IMR-90 (cell line): ENCODE measurements around the gene TRIM4. TPM values are rescaled to one million over a fixed set of nuclear protein-coding genes. Genes with fewer than 3 reads are reported as not detected.

Source experiments
- ATAC-seq: fragments of 200-7000 bp; cut with Tn5 transposase; 2 replicates; pipeline ENCODE4 v1.9.1; 2020; ENCODE audit warnings: low read depth, mild to moderate bottlenecking, moderate library complexity
- BruUV-seq: library from RNA; stranded (reverse); fragments of 400-500 nt; replicated peaks from 2 replicates; lab custom pipeline; 2021; lab: Mats Ljungman, UMichigan
- CTCF ChIA-PET: fragments of 300-600 bp; formaldehyde crosslinking; extraction: SDS; loops from one replicate; lab custom pipeline; 2021; ENCODE audit warnings: antibody characterized with exemption; lab: Yijun Ruan, JAX
- POLR2A ChIA-PET: fragments of 300-600 bp; sonication (Branson Sonifier 250); formaldehyde crosslinking; loops from one replicate; lab custom pipeline; 2022; ENCODE audit warnings: antibody characterized with exemption; ENCODE audit not compliant: unreplicated experiment; lab: Charles Lee
- DNase-seq: peaks from one replicate; pipeline ENCODE4 v3.0.0; 2013
- H2AFZ ChIP-seq: replicated peaks from 2 replicates; pipeline ENCODE3; 2013; ENCODE audit warnings: low read length, mild to moderate bottlenecking; ENCODE audit not compliant: poor library complexity
- H2AK5ac ChIP-seq: 2 replicates; pipeline ENCODE4 v1.6.1; 2013; ENCODE audit warnings: low read depth, low read length, inconsistent platforms
- H2AK9ac ChIP-seq: replicated peaks from 2 replicates; pipeline ENCODE3; 2013; ENCODE audit warnings: mild to moderate bottlenecking, low read depth, low read length, moderate library complexity; ENCODE audit not compliant: poor library complexity
- H2BK120ac ChIP-seq: 2 replicates; pipeline ENCODE4 v1.6.1; 2013; ENCODE audit warnings: low read depth, low read length, inconsistent platforms
- H2BK15ac ChIP-seq: 3 replicates; pipeline ENCODE4 v1.6.1; 2013; ENCODE audit warnings: low read depth, low read length, inconsistent platforms
- H2BK20ac ChIP-seq: 2 replicates; pipeline ENCODE4 v1.6.1; 2013; ENCODE audit warnings: low read depth, mild to moderate bottlenecking, inconsistent platforms, low read length, moderate library complexity
- H2BK5ac ChIP-seq: 2 replicates; pipeline ENCODE4 v1.6.1; 2013; ENCODE audit warnings: mild to moderate bottlenecking, low read depth, low read length, inconsistent platforms; ENCODE audit not compliant: poor library complexity, severe bottlenecking
- H3K14ac ChIP-seq: replicated peaks from 2 replicates; pipeline ENCODE4 v1.6.1; 2013; ENCODE audit warnings: low read depth, low read length, inconsistent platforms
- H3K18ac ChIP-seq: 2 replicates; pipeline ENCODE4 v1.6.1; 2013; ENCODE audit warnings: low read depth, low read length, control low read depth
- H3K23ac ChIP-seq: 2 replicates; pipeline ENCODE4 v1.6.1; 2013; ENCODE audit warnings: low read depth, low read length, inconsistent platforms
- H3K27ac ChIP-seq: 2 replicates; pipeline ENCODE4 v1.5.1; 2013; ENCODE audit warnings: mild to moderate bottlenecking, control low read depth, low read length; ENCODE audit not compliant: insufficient read depth
- H3K27me3 ChIP-seq: 2 replicates; pipeline ENCODE4 v1.6.1; 2013; ENCODE audit warnings: low read length; ENCODE audit not compliant: control insufficient read depth, insufficient read depth
- H3K36me3 ChIP-seq: 2 replicates; pipeline ENCODE4 v1.6.1; 2013; ENCODE audit warnings: low read length, mixed read lengths; ENCODE audit not compliant: control insufficient read depth, insufficient read depth
- H3K4ac ChIP-seq: 2 replicates; pipeline ENCODE4 v1.6.1; 2013; ENCODE audit warnings: low read depth, low read length, inconsistent platforms
- H3K4me1 ChIP-seq: 2 replicates; pipeline ENCODE4 v1.6.1; 2013; ENCODE audit warnings: low read length, mixed read lengths; ENCODE audit not compliant: control insufficient read depth, insufficient read depth
- H3K4me2 ChIP-seq: 2 replicates; pipeline ENCODE4 v1.6.1; 2013; ENCODE audit warnings: low read depth, mild to moderate bottlenecking, control low read depth, low read length, moderate library complexity
- H3K4me3 ChIP-seq: 2 replicates; pipeline ENCODE4 v1.5.1; 2013; ENCODE audit warnings: low read depth, mild to moderate bottlenecking, control low read depth, low read length, moderate library complexity; ENCODE audit not compliant: insufficient read depth
- H3K56ac ChIP-seq: 2 replicates; pipeline ENCODE4 v1.6.1; 2013; ENCODE audit warnings: low read length, inconsistent platforms; ENCODE audit not compliant: insufficient read depth; ENCODE audit errors: extremely low read depth
- H3K79me1 ChIP-seq, 2 experiments: 2 replicates each; pipeline ENCODE4 v1.6.1; 2013; ENCODE audit warnings: low read length in 2 of 2, inconsistent platforms in 1 of 2, low read depth in 1 of 2
- H3K9ac ChIP-seq: 2 replicates; pipeline ENCODE4 v1.6.1; 2013; ENCODE audit warnings: low read depth, low read length, control low read depth
- H3K9me1 ChIP-seq: 2 replicates; pipeline ENCODE4 v1.6.1; 2013; ENCODE audit warnings: low read length, inconsistent platforms; ENCODE audit not compliant: insufficient read depth
- H3K9me3 ChIP-seq: 2 replicates; pipeline ENCODE4 v1.6.1; 2013; ENCODE audit warnings: low read length; ENCODE audit not compliant: control insufficient read depth, insufficient read depth
- H4K20me1 ChIP-seq: 2 replicates; pipeline ENCODE4 v1.6.1; 2013; ENCODE audit warnings: low read length, inconsistent platforms; ENCODE audit not compliant: insufficient read depth
- H4K5ac ChIP-seq: 2 replicates; pipeline ENCODE4 v1.6.1; 2013; ENCODE audit warnings: mild to moderate bottlenecking, low read depth, low read length, control low read depth
- H4K8ac ChIP-seq, 2 experiments: 2 replicates each; pipeline ENCODE4 v1.6.1; 2013; ENCODE audit warnings: low read depth in 2 of 2, low read length in 2 of 2, control low read depth in 1 of 2, inconsistent platforms in 1 of 2
- H4K91ac ChIP-seq: 2 replicates; pipeline ENCODE4 v1.6.1; 2013; ENCODE audit warnings: low read depth, low read length, inconsistent platforms; ENCODE audit not compliant: insufficient read depth
- BHLHE40 ChIP-seq: fragments of 150-350 bp; IDR thresholded peaks from 2 replicates; pipeline ENCODE4 v1.6.1; 2016; ENCODE audit warnings: mild to moderate bottlenecking, low read depth, low read length
- FOS ChIP-seq: fragments of 150-350 bp; IDR thresholded peaks from 2 replicates; pipeline ENCODE4 v1.6.1; 2016; ENCODE audit warnings: low read depth, low read length
- MAFK ChIP-seq: IDR thresholded peaks from 2 replicates; pipeline ENCODE4 v1.6.1; 2012; ENCODE audit warnings: low read depth, low read length, improper control_type of control experiment
- RCOR1 ChIP-seq: IDR thresholded peaks from 2 replicates; pipeline ENCODE4 v1.6.1; 2012; ENCODE audit warnings: mild to moderate bottlenecking, low read length, improper control_type of control experiment; ENCODE audit not compliant: insufficient replicate concordance
- RFX5 ChIP-seq: IDR thresholded peaks from 2 replicates; pipeline ENCODE4 v1.8.0; 2012; ENCODE audit warnings: low read depth, mild to moderate bottlenecking, low read length, moderate library complexity
- SMC3 ChIP-seq: fragments of 150-350 bp; IDR thresholded peaks from 2 replicates; pipeline ENCODE4 v1.6.1; 2016; ENCODE audit warnings: low read depth, mild to moderate bottlenecking, antibody characterized with exemption, low read length, moderate library complexity
- WGBS, 2 experiments: methylation state at CpG; one replicate each; pipeline versions ENCODE4 v1.1.5 to v1.1.7; 2013; ENCODE audit warnings: missing lambda C conversion rate in 2 of 2; ENCODE audit not compliant: insufficient read length in 1 of 2; ENCODE audit errors: extremely low coverage in 2 of 2; 5-methylcytosine and 5-hydroxymethylcytosine counted together
- dilution Hi-C: fragments of 300-500 bp; cut with HindIII; formaldehyde crosslinking; loops from one replicate; pipeline ENCODE4 v1.14.3; 2018; ENCODE audit warnings: low sequenced_read_pairs; ENCODE audit not compliant: unreplicated experiment
- in situ Hi-C: fragments of 300-500 bp; cut with MboI; formaldehyde crosslinking; loops from 3 replicates; pipeline ENCODE4 v1.14.3; 2019; ENCODE audit warnings: low sequenced_read_pairs, inconsistent platforms, mixed read lengths
- intact Hi-C: fragments of 100-400 bp; cut with micrococcal nuclease; formaldehyde crosslinking; loops from 2 replicates; pipeline ENCODE4 v1.10.0; 2022
- polyA plus RNA-seq, 3 experiments: library from polyadenylated mRNA; depleted of rRNA; stranded (reverse); fragments of >200 nt; gene quantifications; 2 replicates each; pipeline ENCODE4 v1.2.3, GENCODE V29; 2012; ENCODE audit warnings: low replicate concordance in 1 of 3
- total RNA-seq: library from RNA; depleted of rRNA; stranded (reverse); fragments of >200 nt; gene quantifications from 2 replicates; pipeline ENCODE4 v1.2.3, GENCODE V29; 2012
- TF ChIP-seq, protein P1 (sequence below): conservative IDR thresholded peaks from 2 replicates; pipeline ENCODE4 v1.5.1; 2012; ENCODE audit warnings: mild to moderate bottlenecking, low read depth, low read length, improper control_type of control experiment

Gene TRIM4
- total and polyA plus RNA-seq, 2 of the 4 experiments (the other 2 are of a cell fraction), result 10.6 to 13.4 TPM

DNA sequence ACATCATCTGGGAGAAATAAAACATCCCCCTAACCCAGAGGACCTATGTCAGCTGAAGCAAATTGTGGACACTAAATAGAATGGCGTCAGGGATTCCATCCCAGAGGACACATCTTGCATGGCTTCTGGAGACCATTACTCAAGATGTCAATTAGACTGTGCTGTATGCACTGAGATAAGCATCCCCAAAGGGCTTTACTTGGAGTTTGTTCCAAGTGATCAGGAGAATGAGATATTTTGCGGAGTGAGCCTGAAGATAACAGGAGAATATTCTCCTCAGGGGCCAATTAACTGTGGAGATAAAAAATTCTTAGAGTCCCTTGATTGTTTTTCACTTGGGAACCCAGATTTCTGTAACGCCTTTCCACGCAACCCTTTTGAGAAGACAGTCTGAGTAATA, 38.0 kb downstream of the TRIM4 start:
- Histone ChIP-seq H2AK5ac (no peak overlapping the region), H2BK120ac (no peak overlapping the region), H2BK15ac (no peak overlapping the region), H2AFZ (no peak overlapping the region), H2BK5ac (no peak overlapping the region), H3K14ac (no peak overlapping the region), H3K27me3 (no peaks in the 10 kb centered on the region), H3K4ac (no peak overlapping the region), H3K4me2 (no peak overlapping the region), H3K56ac (no peak overlapping the region), H4K91ac (no peak overlapping the region), H2BK20ac (no peak overlapping the region), H2AK9ac (no peak overlapping the region), H3K27ac (no peak overlapping the region), H3K9ac (no peak overlapping the region), H4K20me1 (no peaks in the 10 kb centered on the region), H3K9me1 (no peaks in the 10 kb centered on the region), H4K8ac (no peak overlapping the region), H3K4me3 (no peak overlapping the region), H3K9me3 (peaks cover 2% of the 10 kb centered on the region; the same call in 1 of the 2 replicates), H3K36me3 (no peaks in the 10 kb centered on the region), H3K23ac (no peak overlapping the region), H3K79me1 (no peaks in the 10 kb centered on the region), H4K5ac (no peak overlapping the region), H3K4me1 (no peaks in the 10 kb centered on the region), H3K18ac (no peak overlapping the region)
- BruUV-seq, result no TSS peak
- dilution Hi-C loops, result no loop called here
- in situ Hi-C loops, result no loop called here
- intact Hi-C loops, result no loop called here
- DNase-seq, result no peak
- WGBS, 2 experiments, result 60% methylated on average over 1 of the region's 4 CpGs; no CpG with 5 or more reads in 1 of the 2 experiments
- TF ChIP-seq, protein P1, sequence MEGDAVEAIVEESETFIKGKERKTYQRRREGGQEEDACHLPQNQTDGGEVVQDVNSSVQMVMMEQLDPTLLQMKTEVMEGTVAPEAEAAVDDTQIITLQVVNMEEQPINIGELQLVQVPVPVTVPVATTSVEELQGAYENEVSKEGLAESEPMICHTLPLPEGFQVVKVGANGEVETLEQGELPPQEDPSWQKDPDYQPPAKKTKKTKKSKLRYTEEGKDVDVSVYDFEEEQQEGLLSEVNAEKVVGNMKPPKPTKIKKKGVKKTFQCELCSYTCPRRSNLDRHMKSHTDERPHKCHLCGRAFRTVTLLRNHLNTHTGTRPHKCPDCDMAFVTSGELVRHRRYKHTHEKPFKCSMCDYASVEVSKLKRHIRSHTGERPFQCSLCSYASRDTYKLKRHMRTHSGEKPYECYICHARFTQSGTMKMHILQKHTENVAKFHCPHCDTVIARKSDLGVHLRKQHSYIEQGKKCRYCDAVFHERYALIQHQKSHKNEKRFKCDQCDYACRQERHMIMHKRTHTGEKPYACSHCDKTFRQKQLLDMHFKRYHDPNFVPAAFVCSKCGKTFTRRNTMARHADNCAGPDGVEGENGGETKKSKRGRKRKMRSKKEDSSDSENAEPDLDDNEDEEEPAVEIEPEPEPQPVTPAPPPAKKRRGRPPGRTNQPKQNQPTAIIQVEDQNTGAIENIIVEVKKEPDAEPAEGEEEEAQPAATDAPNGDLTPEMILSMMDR, result no peak
- no peak for TF ChIP-seq RFX5
- TF ChIP-seq SMC3, result no peak
- no peak for TF ChIP-seq BHLHE40
- TF ChIP-seq FOS, result no peak
- TF ChIP-seq MAFK, result no peak
- TF ChIP-seq RCOR1, result no peak
- ChIA-PET CTCF (no interaction called here), POLR2A (no interaction called here)
- no peak for ATAC-seq
